IMR-90 (cell line): ENCODE measurements around the gene AFF2. TPM values are rescaled to one million over a fixed set of nuclear protein-coding genes. Genes with fewer than 3 reads are reported as not detected.

ENCODE experiments used
- ATAC-seq: fragments of 200-7000 bp; cut with Tn5 transposase; 2 replicates; pipeline ENCODE4 v1.9.1; 2020; ENCODE audit warnings: low read depth, mild to moderate bottlenecking, moderate library complexity
- BruUV-seq: library from RNA; stranded (reverse); fragments of 400-500 nt; replicated peaks from 2 replicates; lab custom pipeline; 2021; lab: Mats Ljungman, UMichigan
- CTCF ChIA-PET: fragments of 300-600 bp; formaldehyde crosslinking; extraction: SDS; loops from one replicate; lab custom pipeline; 2021; ENCODE audit warnings: antibody characterized with exemption; lab: Yijun Ruan, JAX
- POLR2A ChIA-PET: fragments of 300-600 bp; sonication (Branson Sonifier 250); formaldehyde crosslinking; loops from one replicate; lab custom pipeline; 2022; ENCODE audit warnings: antibody characterized with exemption; ENCODE audit not compliant: unreplicated experiment; lab: Charles Lee
- DNase-seq: peaks from one replicate; pipeline ENCODE4 v3.0.0; 2013
- H2AFZ ChIP-seq: replicated peaks from 2 replicates; pipeline ENCODE3; 2013; ENCODE audit warnings: low read length, mild to moderate bottlenecking; ENCODE audit not compliant: poor library complexity
- H2AK5ac ChIP-seq: 2 replicates; pipeline ENCODE4 v1.6.1; 2013; ENCODE audit warnings: low read depth, low read length, inconsistent platforms
- H2AK9ac ChIP-seq: replicated peaks from 2 replicates; pipeline ENCODE3; 2013; ENCODE audit warnings: mild to moderate bottlenecking, low read depth, low read length, moderate library complexity; ENCODE audit not compliant: poor library complexity
- H2BK120ac ChIP-seq: 2 replicates; pipeline ENCODE4 v1.6.1; 2013; ENCODE audit warnings: low read depth, low read length, inconsistent platforms
- H2BK15ac ChIP-seq: 3 replicates; pipeline ENCODE4 v1.6.1; 2013; ENCODE audit warnings: low read depth, low read length, inconsistent platforms
- H2BK20ac ChIP-seq: 2 replicates; pipeline ENCODE4 v1.6.1; 2013; ENCODE audit warnings: low read depth, mild to moderate bottlenecking, inconsistent platforms, low read length, moderate library complexity
- H2BK5ac ChIP-seq: 2 replicates; pipeline ENCODE4 v1.6.1; 2013; ENCODE audit warnings: mild to moderate bottlenecking, low read depth, low read length, inconsistent platforms; ENCODE audit not compliant: poor library complexity, severe bottlenecking
- H3K14ac ChIP-seq: replicated peaks from 2 replicates; pipeline ENCODE4 v1.6.1; 2013; ENCODE audit warnings: low read depth, low read length, inconsistent platforms
- H3K18ac ChIP-seq: 2 replicates; pipeline ENCODE4 v1.6.1; 2013; ENCODE audit warnings: low read depth, low read length, control low read depth
- H3K23ac ChIP-seq: 2 replicates; pipeline ENCODE4 v1.6.1; 2013; ENCODE audit warnings: low read depth, low read length, inconsistent platforms
- H3K27ac ChIP-seq: 2 replicates; pipeline ENCODE4 v1.5.1; 2013; ENCODE audit warnings: mild to moderate bottlenecking, control low read depth, low read length; ENCODE audit not compliant: insufficient read depth
- H3K27me3 ChIP-seq: 2 replicates; pipeline ENCODE4 v1.6.1; 2013; ENCODE audit warnings: low read length; ENCODE audit not compliant: control insufficient read depth, insufficient read depth
- H3K36me3 ChIP-seq: 2 replicates; pipeline ENCODE4 v1.6.1; 2013; ENCODE audit warnings: low read length, mixed read lengths; ENCODE audit not compliant: control insufficient read depth, insufficient read depth
- H3K4ac ChIP-seq: 2 replicates; pipeline ENCODE4 v1.6.1; 2013; ENCODE audit warnings: low read depth, low read length, inconsistent platforms
- H3K4me1 ChIP-seq: 2 replicates; pipeline ENCODE4 v1.6.1; 2013; ENCODE audit warnings: low read length, mixed read lengths; ENCODE audit not compliant: control insufficient read depth, insufficient read depth
- H3K4me2 ChIP-seq: 2 replicates; pipeline ENCODE4 v1.6.1; 2013; ENCODE audit warnings: low read depth, mild to moderate bottlenecking, control low read depth, low read length, moderate library complexity
- H3K4me3 ChIP-seq: 2 replicates; pipeline ENCODE4 v1.5.1; 2013; ENCODE audit warnings: low read depth, mild to moderate bottlenecking, control low read depth, low read length, moderate library complexity; ENCODE audit not compliant: insufficient read depth
- H3K56ac ChIP-seq: 2 replicates; pipeline ENCODE4 v1.6.1; 2013; ENCODE audit warnings: low read length, inconsistent platforms; ENCODE audit not compliant: insufficient read depth; ENCODE audit errors: extremely low read depth
- H3K79me1 ChIP-seq, 2 experiments: 2 replicates each; pipeline ENCODE4 v1.6.1; 2013; ENCODE audit warnings: low read length in 2 of 2, inconsistent platforms in 1 of 2, low read depth in 1 of 2
- H3K9ac ChIP-seq: 2 replicates; pipeline ENCODE4 v1.6.1; 2013; ENCODE audit warnings: low read depth, low read length, control low read depth
- H3K9me1 ChIP-seq: 2 replicates; pipeline ENCODE4 v1.6.1; 2013; ENCODE audit warnings: low read length, inconsistent platforms; ENCODE audit not compliant: insufficient read depth
- H3K9me3 ChIP-seq: 2 replicates; pipeline ENCODE4 v1.6.1; 2013; ENCODE audit warnings: low read length; ENCODE audit not compliant: control insufficient read depth, insufficient read depth
- H4K20me1 ChIP-seq: 2 replicates; pipeline ENCODE4 v1.6.1; 2013; ENCODE audit warnings: low read length, inconsistent platforms; ENCODE audit not compliant: insufficient read depth
- H4K5ac ChIP-seq: 2 replicates; pipeline ENCODE4 v1.6.1; 2013; ENCODE audit warnings: mild to moderate bottlenecking, low read depth, low read length, control low read depth
- H4K8ac ChIP-seq, 2 experiments: 2 replicates each; pipeline ENCODE4 v1.6.1; 2013; ENCODE audit warnings: low read depth in 2 of 2, low read length in 2 of 2, control low read depth in 1 of 2, inconsistent platforms in 1 of 2
- H4K91ac ChIP-seq: 2 replicates; pipeline ENCODE4 v1.6.1; 2013; ENCODE audit warnings: low read depth, low read length, inconsistent platforms; ENCODE audit not compliant: insufficient read depth
- CEBPB ChIP-seq: IDR thresholded peaks from 2 replicates; pipeline ENCODE4 v1.6.1; 2012; ENCODE audit warnings: low read depth, low read length, improper control_type of control experiment
- ELK1 ChIP-seq: fragments of 150-350 bp; IDR thresholded peaks from 2 replicates; pipeline ENCODE4 v1.6.1; 2016; ENCODE audit warnings: low read depth, mild to moderate bottlenecking, low read length, moderate library complexity, borderline replicate concordance
- MXI1 ChIP-seq: IDR thresholded peaks from 2 replicates; pipeline ENCODE4 v1.6.1; 2012; ENCODE audit warnings: low read depth, mild to moderate bottlenecking, low read length, moderate library complexity, borderline replicate concordance
- SMC3 ChIP-seq: fragments of 150-350 bp; IDR thresholded peaks from 2 replicates; pipeline ENCODE4 v1.6.1; 2016; ENCODE audit warnings: low read depth, mild to moderate bottlenecking, antibody characterized with exemption, low read length, moderate library complexity
- USF2 ChIP-seq: fragments of 150-350 bp; IDR thresholded peaks from 2 replicates; pipeline ENCODE4 v1.6.1; 2017; ENCODE audit warnings: mild to moderate bottlenecking, antibody characterized with exemption, low read length, low read depth
- dilution Hi-C: fragments of 300-500 bp; cut with HindIII; formaldehyde crosslinking; loops from one replicate; pipeline ENCODE4 v1.14.3; 2018; ENCODE audit warnings: low sequenced_read_pairs; ENCODE audit not compliant: unreplicated experiment
- in situ Hi-C: fragments of 300-500 bp; cut with MboI; formaldehyde crosslinking; loops from 3 replicates; pipeline ENCODE4 v1.14.3; 2019; ENCODE audit warnings: low sequenced_read_pairs, inconsistent platforms, mixed read lengths
- intact Hi-C: fragments of 100-400 bp; cut with micrococcal nuclease; formaldehyde crosslinking; loops from 2 replicates; pipeline ENCODE4 v1.10.0; 2022
- polyA plus RNA-seq, 3 experiments: library from polyadenylated mRNA; depleted of rRNA; stranded (reverse); fragments of >200 nt; gene quantifications; 2 replicates each; pipeline ENCODE4 v1.2.3, GENCODE V29; 2012; ENCODE audit warnings: low replicate concordance in 1 of 3
- total RNA-seq: library from RNA; depleted of rRNA; stranded (reverse); fragments of >200 nt; gene quantifications from 2 replicates; pipeline ENCODE4 v1.2.3, GENCODE V29; 2012

Gene AFF2
- total and polyA plus RNA-seq, 2 of the 4 experiments (the other 2 are of a cell fraction): 0.15 to 0.72 TPM

- no TSS peak for BruUV-seq
- Histone ChIP-seq H2AK9ac (no peak overlapping the region), H3K4me2 (no peak overlapping the region), H3K4ac (no peak overlapping the region), H3K4me3 (no peak overlapping the region), H3K9me3 (no peaks in the 10 kb centered on the region), H3K27me3 (no peaks in the 10 kb centered on the region), H3K23ac (no peak overlapping the region), H3K79me1 (no peaks in the 10 kb centered on the region), H4K5ac (no peak overlapping the region), H3K4me1 (no peaks in the 10 kb centered on the region), H3K56ac (no peak overlapping the region), H4K8ac (no peak overlapping the region), H2BK15ac (no peak overlapping the region), H2BK5ac (no peak overlapping the region), H4K91ac (no peak overlapping the region), H2AFZ (no peak overlapping the region), H3K18ac (no peak overlapping the region), H3K9ac (no peak overlapping the region), H4K20me1 (no peaks in the 10 kb centered on the region), H3K27ac (no peak overlapping the region), H3K9me1 (no peaks in the 10 kb centered on the region), H2BK20ac (no peak overlapping the region), H2AK5ac (no peak overlapping the region), H3K36me3 (no peaks in the 10 kb centered on the region), H3K14ac (no peak overlapping the region), H2BK120ac (no peak overlapping the region)
- TF ChIP-seq ELK1 (no peak), USF2 (no peak), MXI1 (no peak), SMC3 (no peak), CEBPB (no peak)
- ChIA-PET CTCF (no interaction called here), POLR2A (no interaction called here)
- dilution Hi-C loops (no loop called here), in situ Hi-C loops (no loop called here), intact Hi-C loops (no loop called here)
- no peak for DNase-seq
- no peak for ATAC-seq
Measured at GRCh38 chrX:148582353-148582752, 81.9 kb downstream of the AFF2 start.
